OCI-LY1 (cell line): ENCODE measurements around the gene KRTAP9-9.

Source experiments
- CTCF ChIP-seq: fragments of 200-600 bp; sonication (generic), shearing (Covaris generic); IDR thresholded peaks from 2 replicates; pipeline ENCODE4 v1.5.1; 2017; ENCODE audit warnings: mild to moderate bottlenecking, antibody characterized with exemption, low read length, moderate library complexity, mixed read lengths
- EZH2 ChIP-seq: fragments of 200-600 bp; sonication (generic), shearing (Covaris generic); IDR thresholded peaks from 2 replicates; pipeline ENCODE4 v1.8.0; 2017; ENCODE audit warnings: borderline replicate concordance, mixed run types, mild to moderate bottlenecking, antibody characterized with exemption, low read length, moderate library complexity, mixed read lengths

GRCh38 chr17:41226051-41226450 lies 29.1 kb upstream of the KRTAP9-9 start:
- TF ChIP-seq CTCF, result no peak
- no peak for TF ChIP-seq EZH2
